Tongue (tissue), 2 donors: ENCODE measurements around the gene SEC16A. TPM values are rescaled to one million over a fixed set of nuclear protein-coding genes. Genes with fewer than 3 reads are reported as not detected.
"Not testable (repeated sequence)": the region's sequence is repeated elsewhere in the genome, so short reads cannot be mapped to it uniquely, and the experiment has no call there.

Source experiments
- DNase-seq: peaks from one replicate; pipeline ENCODE4 v3.0.0-alpha.2; 2015
- total RNA-seq: library from RNA; depleted of rRNA; stranded (reverse); fragments of >200 nt; gene quantifications from one replicate; pipeline ENCODE4 v1.2.3, GENCODE V29; 2014

Gene SEC16A
- total RNA-seq, 1 donor from 2014 or later, result 29.4 TPM

- no peak for DNase-seq
Observed at GRCh38 chr9:136419092-136419420, 63.8 kb downstream of the SEC16A start.

GRCh38 chr9:136418182-136419091 lies 64.4 kb downstream of the SEC16A start:
- no peak for DNase-seq

DNA sequence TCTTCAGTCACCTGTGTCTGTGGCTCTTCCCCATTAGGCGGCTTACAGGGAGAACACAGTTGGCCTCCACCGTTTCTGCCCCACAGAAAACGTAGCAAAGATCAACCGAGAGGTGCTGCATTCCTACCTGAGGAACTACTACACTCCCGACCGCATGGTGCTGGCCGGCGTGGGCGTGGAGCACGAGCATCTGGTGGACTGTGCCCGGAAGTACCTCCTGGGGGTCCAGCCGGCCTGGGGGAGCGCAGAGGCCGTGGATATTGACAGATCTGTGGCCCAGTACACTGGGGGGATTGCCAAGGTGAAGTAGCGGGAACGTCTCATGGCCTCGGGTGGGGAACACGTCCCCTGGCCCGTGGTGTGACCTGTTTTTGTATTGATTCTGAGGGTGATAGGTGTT lies 65.9 kb downstream of the SEC16A start:
- no peak for DNase-seq

DNA sequence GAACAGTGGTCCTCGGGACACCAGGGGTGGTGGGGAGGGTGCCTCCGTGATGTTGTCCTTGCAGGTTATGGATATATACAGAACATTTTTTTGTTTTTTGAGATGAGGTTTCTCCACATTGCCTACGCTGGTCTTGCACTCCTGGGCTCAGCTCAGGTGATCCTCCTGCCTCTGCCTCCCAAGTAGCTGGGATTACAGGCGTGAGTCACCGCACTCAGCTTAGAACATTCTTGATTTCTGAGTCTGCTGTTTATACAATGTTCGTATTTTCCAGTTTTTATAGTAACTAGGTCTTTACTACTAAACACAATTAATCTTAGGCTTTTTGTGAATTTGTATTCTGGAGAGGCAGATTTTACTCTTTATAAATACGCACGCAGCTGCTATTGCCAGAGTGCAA lies 66.4 kb downstream of the SEC16A start:
- DNase-seq, result no peak

DNA sequence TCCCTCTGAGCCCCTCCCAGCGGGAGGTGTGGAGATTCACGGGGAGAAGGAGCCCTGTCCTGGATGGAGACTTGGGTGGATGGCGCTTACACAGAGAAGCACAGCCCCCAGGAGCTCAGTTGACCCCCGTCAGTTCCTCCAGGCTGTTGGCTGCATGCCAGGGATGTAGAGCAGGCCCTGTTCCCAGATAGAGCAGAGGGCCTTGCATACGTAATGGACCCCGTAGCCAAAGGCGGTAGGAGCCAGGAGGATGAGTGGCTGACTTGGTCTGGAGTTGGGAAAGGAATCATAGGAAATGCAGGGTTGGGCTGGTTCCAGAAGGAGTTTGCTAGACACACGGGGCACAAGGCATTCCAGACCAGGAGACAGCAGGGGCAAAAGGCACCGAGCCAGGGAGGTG lies 69.9 kb downstream of the SEC16A start:
- DNase-seq, result no peak

DNA sequence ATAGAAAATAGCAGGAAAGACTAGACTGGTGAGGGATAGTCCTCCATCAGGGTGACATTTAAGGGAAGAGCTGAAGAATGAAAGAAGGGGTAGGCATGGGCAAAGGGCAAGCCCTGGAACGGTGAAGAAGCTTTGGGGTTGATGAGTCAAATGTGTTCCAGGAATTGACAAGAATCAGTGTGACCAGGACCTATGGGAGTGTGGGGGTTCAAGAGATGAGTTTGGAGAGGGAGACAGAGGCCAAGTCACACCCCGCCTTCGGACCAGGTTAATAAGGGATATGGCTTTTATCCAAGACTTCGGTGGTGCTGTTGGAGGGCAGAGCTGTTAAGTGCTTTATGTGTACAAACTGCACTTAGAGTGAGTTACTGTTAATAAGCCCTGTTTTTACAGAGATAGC lies 71.5 kb downstream of the SEC16A start:
- DNase-seq, result no peak

DNA sequence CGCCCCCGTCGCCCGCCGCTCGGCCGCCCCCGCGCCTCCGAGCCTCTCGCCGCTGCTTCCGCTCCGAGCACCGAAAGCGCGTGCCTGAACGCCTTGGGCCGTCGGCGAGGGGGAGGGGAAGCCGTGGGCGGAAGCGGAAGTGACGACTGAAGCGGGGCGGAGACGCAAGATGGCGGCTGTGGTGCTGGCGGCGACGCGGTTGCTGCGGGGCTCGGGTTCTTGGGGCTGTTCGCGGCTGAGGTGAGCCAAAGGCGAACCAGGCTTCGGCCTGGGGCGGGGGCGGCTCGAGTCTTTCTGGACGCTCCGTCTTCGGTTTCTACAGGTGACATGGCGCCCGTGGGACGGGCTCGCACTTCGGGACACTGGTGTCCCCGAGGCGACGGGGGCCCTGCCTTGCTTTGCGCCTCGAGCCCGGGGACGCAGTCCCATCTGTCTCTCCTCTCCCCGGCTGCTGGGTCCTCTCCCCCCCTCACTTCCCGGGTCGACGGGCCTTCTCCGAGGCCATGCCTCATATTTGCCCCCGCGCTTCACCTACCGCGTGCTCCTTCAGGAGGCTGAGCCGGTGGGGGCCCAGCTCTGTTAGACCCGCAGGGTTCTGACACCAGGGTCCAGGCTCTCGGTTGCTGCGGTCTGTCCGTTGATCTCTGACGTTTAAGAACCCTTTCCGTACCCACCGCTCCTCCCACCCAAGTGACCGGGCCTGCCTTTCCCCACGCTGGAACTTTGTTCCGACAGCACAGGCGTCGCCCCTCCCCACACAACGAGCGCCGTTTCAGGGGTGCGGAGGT lies 72.1 kb downstream of the SEC16A start, which contains the start of the genes ENTR1 and PMPCA:
ENTR1 (minus strand) TSS at position 115 of the 788 bp plus-strand sequence. CDS start 217 bp downstream, outside the sequence.
PMPCA (plus strand) TSS at position 159 of the 788 bp plus-strand sequence; CDS start at position 170, 11 bp downstream.
- DNase-seq, result peak; percentile 96

DNA sequence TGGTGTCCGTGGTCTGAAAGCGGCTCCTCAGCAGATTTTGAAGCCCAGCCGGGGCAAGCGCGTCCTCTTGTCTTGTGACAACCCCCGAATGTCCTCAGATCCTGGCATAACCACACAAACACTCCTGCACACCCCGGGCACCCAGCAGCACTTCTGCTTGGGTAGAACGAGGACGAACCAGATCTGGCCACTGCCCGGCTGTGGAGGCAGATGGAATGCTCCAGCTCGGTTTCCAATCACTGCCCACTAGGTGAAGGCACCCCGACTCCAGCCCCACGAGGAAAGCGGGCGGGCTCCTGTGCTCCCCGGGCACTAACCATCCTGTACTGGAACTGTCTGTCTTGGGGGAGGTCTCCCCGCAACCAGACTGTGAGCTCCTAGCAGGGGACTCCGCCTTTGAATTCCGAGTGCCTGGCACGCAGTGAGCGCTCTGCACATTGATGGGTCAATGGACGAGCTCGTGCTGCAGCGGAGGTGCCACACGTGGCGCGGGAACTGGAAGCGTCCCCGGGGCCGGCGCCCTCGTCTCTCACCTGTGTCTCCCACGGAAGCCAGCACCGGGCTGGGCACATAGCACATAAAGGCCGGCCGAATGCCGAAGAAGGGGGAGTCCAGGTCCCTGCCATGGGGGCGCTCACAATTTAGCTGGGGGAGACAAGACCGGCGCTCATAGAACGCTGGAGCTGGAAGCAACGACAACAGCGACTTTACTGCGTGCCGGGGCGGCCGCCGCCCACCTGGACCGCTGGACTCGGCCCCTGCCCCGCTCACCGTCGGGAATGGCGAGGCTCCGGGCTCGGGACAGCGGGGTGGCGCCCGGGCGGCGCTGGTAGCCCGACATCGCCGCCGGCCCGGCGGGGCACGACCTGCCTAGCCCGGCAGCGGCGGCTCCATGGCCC lies 73.0 kb downstream of the SEC16A start:
- DNase-seq, result peak; percentile 25

DNA sequence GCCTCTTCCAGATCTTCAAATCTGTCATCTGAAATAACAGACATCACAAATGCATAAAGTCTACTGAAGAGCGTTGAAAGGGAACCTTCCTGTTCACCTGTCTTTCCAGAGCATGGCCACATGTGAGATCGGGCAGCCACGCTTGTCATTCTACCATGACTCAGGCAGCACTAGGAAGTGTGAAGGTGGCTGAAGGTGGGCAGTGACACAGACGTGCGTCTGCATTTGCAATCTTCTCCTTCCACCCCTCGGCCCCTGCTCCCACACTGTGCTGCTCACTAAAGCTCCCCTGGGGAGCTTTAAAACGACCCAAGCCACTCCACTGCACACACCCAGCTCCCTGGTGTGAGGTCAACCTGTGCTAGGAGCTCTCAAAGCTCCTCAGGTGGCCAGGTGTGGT lies 74.9 kb downstream of the SEC16A start:
- DNase-seq, result no peak

GRCh38 chr9:136407061-136407460 lies 75.8 kb downstream of the SEC16A start:
- DNase-seq, result not testable (repeated sequence)

- not testable (repeated sequence) for DNase-seq
Observed at GRCh38 chr9:136405904-136406303, 76.9 kb downstream of the SEC16A start.

GRCh38 chr9:136405481-136405880 lies 77.4 kb downstream of the SEC16A start:
- DNase-seq, result no peak

GRCh38 chr9:136404801-136405136 lies 78.1 kb downstream of the SEC16A start:
- no peak for DNase-seq

GRCh38 chr9:136403915-136404800 lies 78.7 kb downstream of the SEC16A start:
- DNase-seq, result no peak

- DNase-seq, result no peak
Observed at GRCh38 chr9:136403538-136403914, 79.3 kb downstream of the SEC16A start.

DNA sequence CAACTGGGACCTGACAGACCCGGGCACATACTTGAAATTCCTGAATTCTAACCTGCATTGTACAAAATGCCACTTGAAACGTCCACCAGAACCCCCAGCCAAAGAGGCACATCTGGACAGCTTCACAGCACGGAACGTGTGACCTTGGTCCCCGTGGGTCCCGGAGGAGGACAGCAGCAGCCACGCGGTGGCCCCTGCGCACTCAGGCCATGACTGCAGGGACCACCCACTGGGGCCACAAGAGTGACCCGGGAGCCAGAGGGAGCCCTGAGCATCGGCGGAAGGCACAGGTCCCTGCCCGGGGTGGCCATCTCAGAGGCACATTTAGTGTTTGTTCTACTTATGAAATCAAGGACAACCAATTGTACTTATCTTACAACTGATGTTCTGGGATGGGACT lies 80.8 kb downstream of the SEC16A start:
- no peak for DNase-seq

GRCh38 chr9:136401173-136401922 lies 81.5 kb downstream of the SEC16A start:
- DNase-seq, result no peak

- DNase-seq, result peak; percentile 94
Observed at GRCh38 chr9:136400038-136400834, 82.6 kb downstream of the SEC16A start, which contains the start of gene SNAPC4. Gene SNAPC4, minus strand, starts transcription at chr9:136400170. Its CDS starts 1,742 bp downstream, at chr9:136398428.
